GM18861 (cell line): ENCODE results near the gene RNASEL.
"Not testable (repeated sequence)": the region's sequence is repeated elsewhere in the genome, so short reads cannot be mapped to it uniquely, and the experiment has no call there.

ENCODE experiments used
- ATAC-seq: cut with Tn5 transposase; IDR thresholded peaks from one replicate; pipeline ENCODE4 v1.9.1; 2021; ENCODE audit not compliant: unreplicated experiment

Gene RNASEL

GRCh38 chr1:182567629-182568028, 21.4 kb downstream of the RNASEL start:
- no peak for ATAC-seq

- ATAC-seq = no peak
These were observed 23.5 kb downstream of the RNASEL start for GRCh38 chr1:182565537-182565936.

- ATAC-seq = no peak
These were observed 24.6 kb downstream of the RNASEL start for GRCh38 chr1:182564406-182565004.

- ATAC-seq = no peak
These were observed 26.0 kb downstream of the RNASEL start for GRCh38 chr1:182563095-182563494.

- no peak for ATAC-seq
These were observed 27.6 kb downstream of the RNASEL start for GRCh38 chr1:182561456-182561855.

GRCh38 chr1:182560392-182560984, 28.6 kb downstream of the RNASEL start:
- ATAC-seq = no peak

GRCh38 chr1:182556279-182556678, 32.8 kb downstream of the RNASEL start:
- no peak for ATAC-seq

- ATAC-seq = no peak
These were observed 33.6 kb downstream of the RNASEL start for GRCh38 chr1:182555493-182555892.

- ATAC-seq = no peak
These were observed 36.5 kb downstream of the RNASEL start for GRCh38 chr1:182552527-182552926.

GRCh38 chr1:182549811-182550210, 39.2 kb downstream of the RNASEL start:
- no peak for ATAC-seq

- ATAC-seq = no peak
These were observed 39.7 kb downstream of the RNASEL start for GRCh38 chr1:182549346-182549745.

GRCh38 chr1:182533896-182534295, 55.2 kb downstream of the RNASEL start:
- no peak for ATAC-seq

GRCh38 chr1:182528206-182528605, 60.9 kb downstream of the RNASEL start:
- ATAC-seq = not testable (repeated sequence)

- no peak for ATAC-seq
These were observed 61.4 kb downstream of the RNASEL start for GRCh38 chr1:182527680-182528079.

- ATAC-seq = no peak
These were observed 63.7 kb downstream of the RNASEL start for GRCh38 chr1:182525342-182525741.
